Measurements from ENCODE around the gene PREB.
A peak's percentile ranks its signal among the peaks of the same experiment; 100 is the strongest.

The PREB gene

DNA sequence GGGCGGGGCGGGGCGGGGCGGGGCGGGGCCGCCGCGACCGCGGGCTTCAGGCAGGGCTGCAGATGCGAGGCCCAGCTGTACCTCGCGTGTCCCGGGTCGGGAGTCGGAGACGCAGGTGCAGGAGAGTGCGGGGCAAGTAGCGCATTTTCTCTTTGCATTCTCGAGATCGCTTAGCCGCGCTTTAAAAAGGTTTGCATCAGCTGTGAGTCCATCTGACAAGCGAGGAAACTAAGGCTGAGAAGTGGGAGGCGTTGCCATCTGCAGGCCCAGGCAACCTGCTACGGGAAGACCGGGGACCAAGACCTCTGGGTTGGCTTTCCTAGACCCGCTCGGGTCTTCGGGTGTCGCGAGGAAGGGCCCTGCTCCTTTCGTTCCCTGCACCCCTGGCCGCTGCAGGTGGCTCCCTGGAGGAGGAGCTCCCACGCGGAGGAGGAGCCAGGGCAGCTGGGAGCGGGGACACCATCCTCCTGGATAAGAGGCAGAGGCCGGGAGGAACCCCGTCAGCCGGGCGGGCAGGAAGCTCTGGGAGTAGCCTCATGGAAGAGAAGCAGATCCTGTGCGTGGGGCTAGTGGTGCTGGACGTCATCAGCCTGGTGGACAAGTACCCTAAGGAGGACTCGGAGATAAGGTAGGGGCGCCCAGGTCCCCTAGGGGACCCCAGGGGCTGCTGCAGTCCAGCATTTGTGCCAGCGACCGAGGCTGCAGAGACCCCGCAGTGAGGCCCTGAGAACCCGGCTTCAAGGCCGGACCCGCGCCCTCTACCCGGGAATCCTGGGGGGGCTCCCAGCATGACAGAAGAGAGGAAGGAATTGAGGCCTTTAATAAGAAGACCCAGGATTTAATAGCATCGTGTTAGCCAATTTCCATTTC is 47.5 kb downstream of the PREB start, which contains the start of gene KHK:
KHK (plus strand) TSS at position 49 of the 870 bp plus-strand sequence; CDS start at position 537, 488 bp downstream.
- TF ChIP-seq, protein P1, sequence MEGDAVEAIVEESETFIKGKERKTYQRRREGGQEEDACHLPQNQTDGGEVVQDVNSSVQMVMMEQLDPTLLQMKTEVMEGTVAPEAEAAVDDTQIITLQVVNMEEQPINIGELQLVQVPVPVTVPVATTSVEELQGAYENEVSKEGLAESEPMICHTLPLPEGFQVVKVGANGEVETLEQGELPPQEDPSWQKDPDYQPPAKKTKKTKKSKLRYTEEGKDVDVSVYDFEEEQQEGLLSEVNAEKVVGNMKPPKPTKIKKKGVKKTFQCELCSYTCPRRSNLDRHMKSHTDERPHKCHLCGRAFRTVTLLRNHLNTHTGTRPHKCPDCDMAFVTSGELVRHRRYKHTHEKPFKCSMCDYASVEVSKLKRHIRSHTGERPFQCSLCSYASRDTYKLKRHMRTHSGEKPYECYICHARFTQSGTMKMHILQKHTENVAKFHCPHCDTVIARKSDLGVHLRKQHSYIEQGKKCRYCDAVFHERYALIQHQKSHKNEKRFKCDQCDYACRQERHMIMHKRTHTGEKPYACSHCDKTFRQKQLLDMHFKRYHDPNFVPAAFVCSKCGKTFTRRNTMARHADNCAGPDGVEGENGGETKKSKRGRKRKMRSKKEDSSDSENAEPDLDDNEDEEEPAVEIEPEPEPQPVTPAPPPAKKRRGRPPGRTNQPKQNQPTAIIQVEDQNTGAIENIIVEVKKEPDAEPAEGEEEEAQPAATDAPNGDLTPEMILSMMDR (conservative IDR thresholded peaks at IDR 0.05; ENCODE audit: low read depth, low read length), result no peak
- no peak for DNase-seq (ENCODE audit: low read depth)
- peak within 1 kb of the TSS; percentile 56 for H3K4me3 ChIP-seq (ENCODE audit: low read length)

DNA sequence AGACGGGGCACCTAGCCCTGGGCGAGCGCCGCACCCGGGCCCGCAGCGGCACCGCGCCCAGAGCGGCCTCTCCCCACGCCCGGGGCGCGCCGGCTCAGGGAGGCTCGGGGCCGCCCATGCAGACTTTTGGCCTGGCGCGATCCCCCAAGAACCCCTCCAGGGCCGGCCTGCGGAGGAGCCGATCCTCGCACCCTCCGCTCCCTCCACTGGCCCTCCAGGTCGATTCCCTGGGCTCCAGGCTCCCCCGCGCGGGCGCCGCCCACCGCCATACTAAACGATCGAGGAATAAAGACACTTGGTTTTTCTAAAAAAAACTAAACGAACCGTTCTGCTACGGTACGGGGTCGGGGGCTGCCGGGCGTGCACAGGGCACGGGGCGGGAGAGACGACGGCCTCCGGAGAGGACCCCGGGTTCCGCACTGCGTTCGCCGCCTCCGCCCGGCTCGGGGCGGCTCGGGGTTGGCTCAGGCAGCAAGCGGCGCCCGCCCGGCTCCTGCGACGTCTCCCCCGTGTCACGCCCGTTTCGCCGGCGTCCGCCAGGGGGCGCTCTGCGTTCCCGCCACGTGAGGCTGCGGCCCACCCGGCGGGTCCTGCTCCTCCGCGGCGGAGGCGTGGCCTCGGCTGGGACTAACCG is 48.2 kb downstream of the PREB start:
- TF ChIP-seq, protein P1 (conservative IDR thresholded peaks at IDR 0.05; ENCODE audit: low read depth, low read length), result peak; percentile 68
- H3K4me3 ChIP-seq (ENCODE audit: low read length), result peak overlapping the region; percentile 55
- peak; percentile 45 for DNase-seq (ENCODE audit: low read depth)

DNA sequence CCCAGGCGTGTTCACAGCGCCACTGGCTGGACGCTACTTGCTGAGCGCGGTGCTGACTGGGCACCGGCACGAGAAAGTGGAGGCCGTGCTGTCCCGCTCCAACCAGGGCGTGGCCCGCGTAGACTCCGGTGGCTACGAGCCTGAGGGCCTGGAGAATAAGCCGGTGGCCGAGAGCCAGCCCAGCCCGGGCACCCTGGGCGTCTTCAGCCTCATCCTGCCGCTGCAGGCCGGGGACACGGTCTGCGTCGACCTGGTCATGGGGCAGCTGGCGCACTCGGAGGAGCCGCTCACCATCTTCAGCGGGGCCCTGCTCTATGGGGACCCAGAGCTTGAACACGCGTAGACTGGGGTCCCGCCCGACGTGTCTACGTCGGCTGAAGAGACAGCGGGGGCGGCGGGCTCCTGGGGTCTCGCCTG is 48.8 kb downstream of the PREB start:
- TF ChIP-seq, protein P1 (conservative IDR thresholded peaks at IDR 0.05; ENCODE audit: low read depth, low read length), result peak; percentile 49
- peak overlapping the region; percentile 55 for H3K4me3 ChIP-seq (ENCODE audit: low read length)
- no peak for DNase-seq (ENCODE audit: low read depth)

DNA sequence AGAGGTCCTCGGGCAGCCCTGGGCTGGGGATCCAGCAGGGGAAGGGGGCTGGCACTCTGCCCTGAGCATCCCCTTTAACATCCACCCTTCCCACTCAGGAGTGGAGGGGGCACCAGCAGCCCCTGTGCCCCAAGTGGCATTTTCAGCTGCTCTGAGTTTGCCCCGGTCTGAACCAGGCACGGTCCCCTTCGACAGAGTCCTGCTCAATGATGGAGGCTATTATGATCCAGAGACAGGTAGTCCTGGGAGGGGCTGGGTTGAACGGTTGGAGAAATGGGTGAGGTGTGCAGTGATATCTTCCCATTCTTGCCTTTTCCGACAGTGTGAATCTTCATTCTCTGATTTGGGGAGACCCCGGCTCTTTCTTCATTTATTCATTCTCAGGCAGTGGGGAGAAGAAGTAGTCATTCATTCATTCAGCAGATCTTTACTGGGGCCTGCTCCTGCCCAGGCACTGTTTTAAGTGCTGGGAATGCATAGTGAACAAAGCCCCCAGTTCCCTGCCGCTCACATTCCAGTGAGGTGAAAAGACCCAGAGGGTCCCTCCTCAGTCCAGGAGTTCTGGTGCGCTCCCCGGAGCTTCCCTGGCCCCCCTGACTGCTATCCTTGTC is 49.3 kb downstream of the PREB start:
- no peak for DNase-seq (ENCODE audit: low read depth)
- peak overlapping the region; percentile 55 for H3K4me3 ChIP-seq (ENCODE audit: low read length)
- TF ChIP-seq, protein P1 (conservative IDR thresholded peaks at IDR 0.05; ENCODE audit: low read depth, low read length), result no peak

DNA sequence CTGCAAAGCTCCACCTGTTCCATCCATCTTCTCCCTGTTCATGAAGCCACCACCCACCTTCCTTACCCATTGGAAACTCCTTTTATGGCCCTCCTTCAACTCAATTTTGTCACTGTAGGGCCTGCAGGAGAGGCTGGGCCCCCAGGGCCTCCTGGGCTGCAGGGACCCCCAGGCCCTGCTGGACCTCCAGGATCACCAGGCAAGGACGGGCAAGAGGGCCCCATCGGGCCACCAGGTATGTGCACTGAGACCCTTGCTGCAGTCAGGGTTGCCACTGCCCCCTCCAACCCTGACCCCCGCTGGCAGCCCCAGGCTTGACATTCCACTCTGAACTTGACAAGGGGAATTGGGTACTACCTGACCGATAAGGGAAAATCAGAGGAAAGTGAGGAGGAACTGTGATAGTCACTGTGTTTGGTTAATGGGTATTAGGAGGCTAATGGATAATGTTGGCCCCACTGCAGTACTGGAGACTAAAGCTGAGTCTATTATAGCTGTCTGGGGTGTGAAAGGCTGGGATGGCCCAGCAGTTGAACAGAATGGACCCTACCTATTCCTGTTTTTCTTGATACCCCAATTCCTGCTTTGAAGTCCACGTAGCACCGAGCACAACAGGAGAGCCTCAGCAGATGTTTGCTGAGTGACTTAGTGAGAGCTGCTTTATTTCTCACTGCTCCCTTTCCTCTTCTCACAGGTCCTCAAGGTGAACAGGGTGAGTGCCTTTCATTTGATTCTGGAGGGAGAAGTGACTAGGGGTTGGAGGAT is 50.0 kb downstream of the PREB start:
- no peak for DNase-seq (ENCODE audit: low read depth)
- TF ChIP-seq, protein P1 (conservative IDR thresholded peaks at IDR 0.05; ENCODE audit: low read depth, low read length), result no peak
- no peak overlapping the region for H3K4me3 ChIP-seq (ENCODE audit: low read length)

DNA sequence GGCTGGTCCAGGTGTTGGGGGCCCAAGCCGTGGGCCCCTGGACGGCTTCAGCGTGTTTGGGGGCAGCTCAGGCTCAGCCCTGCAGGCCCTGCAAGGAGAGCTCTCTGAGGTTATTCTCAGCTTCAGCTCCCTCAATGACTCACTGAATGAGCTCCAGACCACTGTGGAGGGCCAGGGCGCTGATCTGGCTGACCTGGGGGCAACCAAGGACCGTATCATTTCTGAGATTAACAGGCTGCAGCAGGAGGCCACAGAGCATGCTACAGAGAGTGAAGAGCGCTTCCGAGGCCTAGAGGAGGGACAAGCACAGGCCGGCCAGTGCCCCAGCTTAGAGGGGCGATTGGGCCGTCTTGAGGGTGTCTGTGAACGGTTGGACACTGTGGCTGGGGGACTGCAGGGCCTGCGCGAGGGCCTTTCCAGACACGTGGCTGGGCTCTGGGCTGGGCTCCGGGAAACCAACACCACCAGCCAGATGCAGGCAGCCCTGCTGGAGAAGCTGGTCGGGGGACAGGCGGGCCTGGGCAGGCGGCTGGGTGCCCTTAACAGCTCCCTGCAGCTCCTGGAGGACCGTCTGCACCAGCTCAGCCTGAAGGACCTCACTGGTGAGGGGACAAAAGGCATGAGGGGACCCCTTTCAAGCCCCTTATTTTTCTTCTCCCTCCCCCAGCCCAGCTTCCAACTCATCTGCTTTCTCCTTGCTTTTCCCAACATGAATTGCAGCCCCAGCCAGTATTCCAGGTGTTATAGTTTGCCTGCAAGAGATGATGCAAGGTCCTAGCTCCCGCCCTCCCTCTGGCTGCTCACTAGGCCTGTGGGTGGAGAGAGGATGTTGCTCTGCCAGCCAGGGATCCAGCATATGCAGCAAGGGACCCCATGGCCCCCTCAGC is 50.8 kb downstream of the PREB start:
- H3K4me3 ChIP-seq (ENCODE audit: low read length), result no peak overlapping the region
- TF ChIP-seq, protein P1 (conservative IDR thresholded peaks at IDR 0.05; ENCODE audit: low read depth, low read length), result no peak
- DNase-seq (ENCODE audit: low read depth), result no peak

Data from retinal pigment epithelial cell (primary cell).